CMK (cell line): Measurements from ENCODE around the gene SGPL1.

Experiments used
- DNase-seq: peaks from one replicate; pipeline ENCODE4 v3.0.0-alpha.2; 2010; ENCODE audit warnings: low read depth

SGPL1 gene

GRCh38 chr10:70885481-70885880, 69.7 kb downstream of the SGPL1 start:
- DNase-seq, result no peak

- no peak for DNase-seq
These were observed 70.5 kb downstream of the SGPL1 start for GRCh38 chr10:70885931-70886903.

GRCh38 chr10:70886921-70887665, 71.3 kb downstream of the SGPL1 start:
- DNase-seq, result no peak

- DNase-seq, result peak; percentile 46
These were observed 72.4 kb downstream of the SGPL1 start, which contains the start of gene PCBD1 for GRCh38 chr10:70887804-70888800. PCBD1 (minus strand) TSS chr10:70888565; CDS start chr10:70888533, 32 bp downstream.

GRCh38 chr10:70889291-70889690, 73.5 kb downstream of the SGPL1 start:
- DNase-seq, result no peak

GRCh38 chr10:70890917-70891431, 75.2 kb downstream of the SGPL1 start:
- no peak for DNase-seq

- DNase-seq, result no peak
These were observed 75.9 kb downstream of the SGPL1 start for GRCh38 chr10:70891627-70892026.

- no peak for DNase-seq
These were observed 76.9 kb downstream of the SGPL1 start for GRCh38 chr10:70892631-70893030.

GRCh38 chr10:70893227-70894006, 77.7 kb downstream of the SGPL1 start:
- DNase-seq, result no peak

GRCh38 chr10:70894416-70894815, 78.7 kb downstream of the SGPL1 start:
- no peak for DNase-seq

GRCh38 chr10:70896551-70896950, 80.8 kb downstream of the SGPL1 start:
- no peak for DNase-seq

GRCh38 chr10:70898687-70899086, 82.9 kb downstream of the SGPL1 start:
- no peak for DNase-seq

- DNase-seq, result no peak
These were observed 83.3 kb downstream of the SGPL1 start for GRCh38 chr10:70899096-70899495.

- no peak for DNase-seq
These were observed 85.6 kb downstream of the SGPL1 start for GRCh38 chr10:70901276-70901878.

- DNase-seq, result no peak
These were observed 87.0 kb downstream of the SGPL1 start for GRCh38 chr10:70902661-70903261.

- no peak for DNase-seq
These were observed 87.6 kb downstream of the SGPL1 start for GRCh38 chr10:70903262-70903921.

GRCh38 chr10:70905071-70906021, 89.6 kb downstream of the SGPL1 start:
- no peak for DNase-seq
